GM12878 (cell line): Measurements from ENCODE around the gene PARP11. TPM values are rescaled to one million over a fixed set of nuclear protein-coding genes. Genes with fewer than 3 reads are reported as not detected.

Experiments
- CBFB ChIP-seq: IDR thresholded peaks from 2 replicates; pipeline ENCODE4 v1.6.1; 2016; ENCODE audit warnings: antibody characterized with exemption, low read depth
- IKZF1 ChIP-seq: fragments of 450-650 bp; conservative IDR thresholded peaks from 2 replicates; pipeline ENCODE4 v1.6.1; 2017; ENCODE audit warnings: antibody characterized with exemption, mild to moderate bottlenecking
- SRF ChIP-seq, 2 experiments: IDR thresholded peaks; 2 replicates each; pipeline ENCODE4 v1.6.1; 2011; ENCODE audit warnings: low read depth in 2 of 2, low read length in 2 of 2, mild to moderate bottlenecking in 1 of 2, moderate library complexity in 1 of 2
- STAT3 ChIP-seq: IDR thresholded peaks from 2 replicates; pipeline ENCODE4 v1.6.1; 2011; ENCODE audit warnings: low read depth, low read length, improper control_type of control experiment
- ZNF207 ChIP-seq: fragments of 450-650 bp; IDR thresholded peaks from 2 replicates; pipeline ENCODE4 v1.6.1; 2014; ENCODE audit warnings: antibody characterized with exemption, mild to moderate bottlenecking, borderline replicate concordance
- ZNF217 ChIP-seq: fragments of 450-650 bp; IDR thresholded peaks from 2 replicates; pipeline ENCODE4 v1.6.1; 2017; ENCODE audit warnings: antibody characterized with exemption, mild to moderate bottlenecking
- polyA plus RNA-seq, 11 experiments: library from polyadenylated mRNA; depleted of rRNA in 4 of 11; unstranded in 6 of 11; stranded (reverse) in 5 of 11; fragments of >200 nt; fragmentation: Nextera tagmentation in 4 of 11; fragmentation: Illumina TruSeq in 1 of 11; extraction: Ambion mirVana in 4 of 11; extraction: Trizol in 1 of 11; gene quantifications; 1 replicate in 1 of 11; 2 replicates in 10 of 11; pipeline versions ENCODE4 v1.2.1 to v1.2.3, GENCODE V29; 2011 to 2016; ENCODE audit warnings: inconsistent platforms in 2 of 11, missing spikeins in 2 of 11, low read depth in 1 of 11
- total RNA-seq, 4 experiments: library from RNA; depleted of rRNA in 3 of 4; stranded (reverse); fragments of >200 nt in 3 of 4; fragmentation: Illumina TruSeq in 1 of 4; extraction: Trizol in 1 of 4; gene quantifications; 2 replicates each; pipeline versions ENCODE4 v1.2.1 to v1.2.3, GENCODE V29; 2013 to 2021
- TF ChIP-seq, protein P1 (sequence below): IDR thresholded peaks from 2 replicates; pipeline ENCODE4 v1.6.1; 2011; ENCODE audit warnings: mild to moderate bottlenecking, low read depth, low read length, moderate library complexity; ENCODE audit not compliant: insufficient replicate concordance
- TF ChIP-seq, protein P2 (sequence below): fragments of 450-650 bp; IDR thresholded peaks from 2 replicates; pipeline ENCODE4 v1.6.1; 2014; ENCODE audit warnings: mild to moderate bottlenecking
- TF ChIP-seq, protein P3 (sequence below): fragments of 450-650 bp; IDR thresholded peaks from 2 replicates; pipeline ENCODE4 v1.6.1; 2018; ENCODE audit warnings: borderline replicate concordance, mild to moderate bottlenecking; ENCODE audit not compliant: partially characterized antibody

The PARP11 gene
- total and polyA plus RNA-seq, 10 of the 15 experiments (the other 5 are each of a cell fraction or from before 2014, with no cell fraction given): 3.0 to 14.1 (median 6.3) TPM

DNA sequence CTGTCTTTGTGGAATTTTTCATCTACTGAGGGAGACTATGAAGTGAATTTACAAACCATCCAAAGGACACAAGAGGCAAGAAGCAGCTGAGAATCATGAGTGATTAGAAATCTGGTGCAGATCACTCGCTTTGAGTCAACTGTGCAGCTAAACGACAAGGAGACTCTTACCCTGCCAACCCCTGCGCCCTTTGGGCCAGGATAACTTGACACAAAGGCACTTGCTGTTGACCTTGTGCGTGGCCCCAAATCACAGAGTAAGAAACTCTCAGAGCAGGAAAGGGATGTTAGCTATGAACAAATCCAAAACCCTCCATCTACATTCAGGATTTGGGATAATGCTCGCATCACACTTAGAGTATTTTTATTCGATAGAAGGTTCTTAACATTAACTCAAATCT is 11.5 kb upstream of the PARP11 start (continued):
- TF ChIP-seq, protein P1, sequence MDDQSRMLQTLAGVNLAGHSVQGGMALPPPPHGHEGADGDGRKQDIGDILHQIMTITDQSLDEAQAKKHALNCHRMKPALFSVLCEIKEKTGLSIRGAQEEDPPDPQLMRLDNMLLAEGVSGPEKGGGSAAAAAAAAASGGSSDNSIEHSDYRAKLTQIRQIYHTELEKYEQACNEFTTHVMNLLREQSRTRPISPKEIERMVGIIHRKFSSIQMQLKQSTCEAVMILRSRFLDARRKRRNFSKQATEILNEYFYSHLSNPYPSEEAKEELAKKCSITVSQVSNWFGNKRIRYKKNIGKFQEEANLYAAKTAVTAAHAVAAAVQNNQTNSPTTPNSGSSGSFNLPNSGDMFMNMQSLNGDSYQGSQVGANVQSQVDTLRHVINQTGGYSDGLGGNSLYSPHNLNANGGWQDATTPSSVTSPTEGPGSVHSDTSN: no peak
- TF ChIP-seq, protein P2, sequence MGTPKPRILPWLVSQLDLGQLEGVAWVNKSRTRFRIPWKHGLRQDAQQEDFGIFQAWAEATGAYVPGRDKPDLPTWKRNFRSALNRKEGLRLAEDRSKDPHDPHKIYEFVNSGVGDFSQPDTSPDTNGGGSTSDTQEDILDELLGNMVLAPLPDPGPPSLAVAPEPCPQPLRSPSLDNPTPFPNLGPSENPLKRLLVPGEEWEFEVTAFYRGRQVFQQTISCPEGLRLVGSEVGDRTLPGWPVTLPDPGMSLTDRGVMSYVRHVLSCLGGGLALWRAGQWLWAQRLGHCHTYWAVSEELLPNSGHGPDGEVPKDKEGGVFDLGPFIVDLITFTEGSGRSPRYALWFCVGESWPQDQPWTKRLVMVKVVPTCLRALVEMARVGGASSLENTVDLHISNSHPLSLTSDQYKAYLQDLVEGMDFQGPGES: no peak
- TF ChIP-seq STAT3: no peak
- no peak for TF ChIP-seq IKZF1
- TF ChIP-seq, protein P3, sequence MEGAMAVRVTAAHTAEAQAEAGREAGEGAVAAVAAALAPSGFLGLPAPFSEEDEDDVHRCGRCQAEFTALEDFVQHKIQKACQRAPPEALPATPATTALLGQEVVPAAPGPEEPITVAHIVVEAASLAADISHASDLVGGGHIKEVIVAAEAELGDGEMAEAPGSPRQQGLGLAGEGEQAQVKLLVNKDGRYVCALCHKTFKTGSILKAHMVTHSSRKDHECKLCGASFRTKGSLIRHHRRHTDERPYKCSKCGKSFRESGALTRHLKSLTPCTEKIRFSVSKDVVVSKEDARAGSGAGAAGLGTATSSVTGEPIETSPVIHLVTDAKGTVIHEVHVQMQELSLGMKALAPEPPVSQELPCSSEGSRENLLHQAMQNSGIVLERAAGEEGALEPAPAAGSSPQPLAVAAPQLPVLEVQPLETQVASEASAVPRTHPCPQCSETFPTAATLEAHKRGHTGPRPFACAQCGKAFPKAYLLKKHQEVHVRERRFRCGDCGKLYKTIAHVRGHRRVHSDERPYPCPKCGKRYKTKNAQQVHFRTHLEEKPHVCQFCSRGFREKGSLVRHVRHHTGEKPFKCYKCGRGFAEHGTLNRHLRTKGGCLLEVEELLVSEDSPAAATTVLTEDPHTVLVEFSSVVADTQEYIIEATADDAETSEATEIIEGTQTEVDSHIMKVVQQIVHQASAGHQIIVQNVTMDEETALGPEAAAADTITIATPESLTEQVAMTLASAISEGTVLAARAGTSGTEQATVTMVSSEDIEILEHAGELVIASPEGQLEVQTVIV: no peak
- no peak for TF ChIP-seq ZNF217
- TF ChIP-seq ZNF207: no peak
- TF ChIP-seq SRF (IDR thresholded peaks at IDR 0.05; ENCODE audit: low read depth in 2 of 2, low read length in 2 of 2): no peak
- TF ChIP-seq CBFB: no peak
